Small intestine (tissue), 16 donors: ENCODE data around the gene SYNGR1. TPM values are rescaled to one million over a fixed set of nuclear protein-coding genes. Genes with fewer than 3 reads are reported as not detected.

Experiments
- DNase-seq, 2 donors: peaks; one replicate each; pipeline versions ENCODE4 v3.0.0 to v3.0.0-alpha.2; 2013
- FAIRE-seq: peaks from 2 replicates; lab custom pipeline; 2012; peaks lifted over from hg19 to GRCh38; lab: Jason Lieb, UNC
- H3K27ac ChIP-seq, 3 donors: one replicate each; pipeline ENCODE4 v1.5.1; 2013; ENCODE audit warnings: low read length in 2 of 3, mild to moderate bottlenecking in 2 of 3, control low read depth in 1 of 3, inconsistent platforms in 1 of 3, low read depth in 1 of 3, moderate library complexity in 1 of 3
- H3K27me3 ChIP-seq, 3 donors: one replicate each; pipeline ENCODE4 v1.6.1; 2013; ENCODE audit warnings: low read length in 3 of 3, inconsistent platforms in 1 of 3; ENCODE audit not compliant: control insufficient read depth in 3 of 3, insufficient read depth in 3 of 3
- H3K36me3 ChIP-seq, 3 donors: one replicate each; pipeline ENCODE4 v1.6.1; 2013; ENCODE audit warnings: low read length in 3 of 3, inconsistent platforms in 1 of 3, low read depth in 1 of 3, mild to moderate bottlenecking in 1 of 3, moderate library complexity in 1 of 3; ENCODE audit not compliant: control insufficient read depth in 3 of 3, insufficient read depth in 2 of 3
- H3K4me1 ChIP-seq, 3 donors: one replicate each; pipeline ENCODE4 v1.6.1; 2013; ENCODE audit warnings: low read length in 2 of 3, inconsistent platforms in 1 of 3, low read depth in 1 of 3, mild to moderate bottlenecking in 1 of 3, moderate library complexity in 1 of 3; ENCODE audit not compliant: control insufficient read depth in 3 of 3, insufficient read depth in 2 of 3
- H3K4me3 ChIP-seq, 3 donors: one replicate each; pipeline ENCODE4 v1.5.1; 2013; ENCODE audit warnings: low read length in 3 of 3, control low read depth in 1 of 3, inconsistent platforms in 1 of 3, low read depth in 1 of 3, mild to moderate bottlenecking in 1 of 3, moderate library complexity in 1 of 3
- H3K9me3 ChIP-seq, 2 donors: one replicate each; pipeline ENCODE4 v1.6.1; 2013; ENCODE audit warnings: low read depth in 1 of 2, low read length in 1 of 2; ENCODE audit not compliant: control insufficient read depth in 2 of 2, insufficient read depth in 1 of 2
- WGBS, 3 donors: extraction: QIAGEN DNeasy Blood & Tissue Kit; methylation state at CpG; one replicate each; pipeline ENCODE4 v1.1.7; 2013; 5-methylcytosine and 5-hydroxymethylcytosine counted together
- long read RNA-seq, 10 donors: transcript quantifications; one replicate each; lab custom pipeline, GENCODE V29; 2026
- polyA plus RNA-seq, 4 donors: library from polyadenylated mRNA; stranded (reverse) in 3 of 4; unstranded in 1 of 4; fragments of 200-250 nt in 3 of 4; fragments of 120-200 nt in 1 of 4; gene quantifications; one replicate each; pipeline versions ENCODE4 v1.2.1 to v1.2.3, GENCODE V29; 2013
- donor health status: healthy with polysubstance abuse.
- donor health status: control.
- donor health status: control.
- donor health status: Bipolar disorder and iron deficiency.
- donor health status: healthy.

SYNGR1 gene, protein sequence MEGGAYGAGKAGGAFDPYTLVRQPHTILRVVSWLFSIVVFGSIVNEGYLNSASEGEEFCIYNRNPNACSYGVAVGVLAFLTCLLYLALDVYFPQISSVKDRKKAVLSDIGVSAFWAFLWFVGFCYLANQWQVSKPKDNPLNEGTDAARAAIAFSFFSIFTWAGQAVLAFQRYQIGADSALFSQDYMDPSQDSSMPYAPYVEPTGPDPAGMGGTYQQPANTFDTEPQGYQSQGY
- polyA plus RNA-seq = 10 to 100 TPM in 1 of 4 donors, 1 to 10 TPM in 2, not detected in 1; 1.4 to 10.7 (median 6.6) TPM
- long read RNA-seq, donor 1, full-length matches to known transcripts = 6 of 6 reads
- long read RNA-seq, donor 1, partial matches to known transcripts = 0 of 6 reads
- long read RNA-seq, donor 1, other reads (novel, unspliced or antisense) = 0 of 6 reads
- long read RNA-seq, donor 2, partial matches to known transcripts = 0 of 1 reads
- long read RNA-seq, donor 2, other reads (novel, unspliced or antisense) = 0 of 1 reads
- long read RNA-seq, donor 3, full-length matches to known transcripts = 6 of 6 reads
- long read RNA-seq, donor 3, partial matches to known transcripts = 0 of 6 reads
- long read RNA-seq, donor 3, other reads (novel, unspliced or antisense) = 0 of 6 reads
- long read RNA-seq, donor 4 = 0 reads
- long read RNA-seq, donor 5, partial matches to known transcripts = 0 of 1 reads
- long read RNA-seq, donor 5, other reads (novel, unspliced or antisense) = 0 of 1 reads
- long read RNA-seq, donor 6, full-length matches to known transcripts = 2 of 2 reads
- long read RNA-seq, donor 6, partial matches to known transcripts = 0 of 2 reads
- long read RNA-seq, donor 6, other reads (novel, unspliced or antisense) = 0 of 2 reads
- long read RNA-seq, donor 7, full-length matches to known transcripts = 27 of 27 reads
- long read RNA-seq, donor 7, partial matches to known transcripts = 0 of 27 reads
- long read RNA-seq, donor 7, other reads (novel, unspliced or antisense) = 0 of 27 reads
- long read RNA-seq, donor 8 = 0 reads
- long read RNA-seq, donor 9, full-length matches to known transcripts = 2 of 2 reads
- long read RNA-seq, donor 9, partial matches to known transcripts = 0 of 2 reads
- long read RNA-seq, donor 9, other reads (novel, unspliced or antisense) = 0 of 2 reads
- long read RNA-seq, donor 10, full-length matches to known transcripts = 11 of 11 reads
- long read RNA-seq, donor 10, partial matches to known transcripts = 0 of 11 reads
- long read RNA-seq, donor 10, other reads (novel, unspliced or antisense) = 0 of 11 reads

DNA sequence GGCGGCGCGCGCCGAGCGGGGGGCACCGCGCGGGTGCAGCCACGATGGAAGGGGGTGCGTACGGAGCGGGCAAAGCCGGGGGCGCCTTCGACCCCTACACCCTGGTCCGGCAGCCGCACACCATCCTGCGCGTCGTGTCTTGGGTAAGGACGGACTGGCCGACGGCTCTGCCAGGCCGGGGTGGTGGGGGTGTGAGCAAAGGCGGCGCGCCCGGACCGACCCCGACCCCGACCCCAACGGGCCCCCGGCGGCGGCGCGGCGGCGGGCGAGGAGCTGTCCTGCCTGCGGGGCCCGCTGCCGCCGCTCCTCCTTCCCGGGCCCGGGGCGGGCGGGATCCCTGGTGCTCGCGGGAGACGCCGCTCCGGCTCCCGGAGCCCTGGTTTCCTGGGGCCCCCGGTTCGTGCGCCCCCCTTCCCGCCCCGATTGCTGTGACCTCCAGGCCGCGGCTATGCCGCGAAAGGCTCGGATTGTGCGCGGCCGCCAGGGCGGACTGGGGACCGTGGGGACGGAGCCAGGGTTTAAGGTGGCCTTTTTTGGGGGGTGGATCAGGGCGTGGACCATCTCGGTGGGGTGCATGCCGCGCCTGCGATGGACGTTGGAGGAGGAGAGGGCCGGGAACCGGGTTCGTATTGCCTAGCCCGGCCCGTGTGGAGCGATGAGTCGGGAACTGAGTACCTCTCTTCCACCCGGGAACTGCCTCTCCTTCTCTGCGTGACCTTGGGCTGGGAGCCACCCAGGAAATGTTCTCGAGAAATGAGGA lies at the start of gene SYNGR1:
TSS of gene SYNGR1 (plus strand) at position 25 of the 760 bp plus-strand sequence. CDS start at position 45, 20 bp downstream.
- WGBS, 3 donors = 1 to 2% (median 1%) methylated on average over 47 to 87 of the region's 87 CpGs
- FAIRE-seq = no peak
- peak in 1 of 2 donors; percentile 53 for DNase-seq
- no peaks in the 10 kb centered on the region for H3K9me3 ChIP-seq
- H3K4me1 ChIP-seq = no peaks in the 10 kb centered on the region
- H3K27me3 ChIP-seq = peaks cover 3 to 4% (median 4%) of the 10 kb centered on the region in 3 donors
- peak within 1 kb of the TSS in 2 of 3 donors; percentile 45 to 46 for H3K27ac ChIP-seq
- H3K4me3 ChIP-seq = peak within 1 kb of the TSS; percentile 61 to 73 (median 70)
- H3K36me3 ChIP-seq = peaks cover 0 to 2% (median 0%) of the 10 kb centered on the region in 3 donors

DNA sequence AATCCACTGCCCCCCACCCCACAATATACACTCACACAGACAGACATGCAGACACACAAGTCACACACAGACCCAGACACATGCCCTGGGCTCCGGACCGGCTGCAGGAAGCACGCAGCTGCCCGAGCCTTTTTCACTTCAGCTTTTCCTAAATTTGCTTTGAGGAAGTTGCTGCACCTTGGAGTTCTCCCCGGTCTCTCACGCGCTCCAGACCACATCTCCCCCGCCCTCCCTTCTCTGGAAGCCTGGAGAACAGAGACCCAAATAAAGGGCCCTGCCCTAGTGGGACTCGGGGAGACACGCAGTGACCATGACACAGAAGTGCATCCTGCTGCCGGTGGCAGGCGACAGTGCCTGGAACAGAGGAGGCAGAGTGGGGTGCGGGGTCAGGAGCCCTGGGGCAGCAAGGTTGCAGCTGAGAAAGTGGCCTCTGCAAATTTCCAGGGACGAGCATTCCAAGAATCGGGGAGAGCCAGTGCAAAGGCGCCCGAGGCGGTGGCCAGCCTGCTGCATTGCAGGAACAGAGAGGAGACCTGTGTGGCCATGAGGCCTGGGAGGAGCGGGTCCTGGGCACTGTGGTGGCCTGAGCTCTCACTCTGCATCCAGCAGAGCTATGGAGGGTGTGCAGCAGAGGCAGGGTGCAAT lies 49.5 kb upstream of the SYNGR1 start:
- DNase-seq (no peak), FAIRE-seq (no peak)
- Histone ChIP-seq H3K4me1 (peaks cover 0 to 11% (median 0%) of the 10 kb centered on the region in 3 donors), H3K9me3 (no peaks in the 10 kb centered on the region), H3K27me3 (peaks cover 0 to 5% (median 0%) of the 10 kb centered on the region in 3 donors), H3K27ac (peak overlapping the region in 1 of 3 donors; percentile 60), H3K4me3 (no peak overlapping the region), H3K36me3 (no peaks in the 10 kb centered on the region)
- 13 to 21% (median 14%) methylated on average over 19 of the region's 19 CpGs for WGBS, 3 donors

GRCh38 chr22:39301108-39301507 lies 48.7 kb upstream of the SYNGR1 start:
- H3K4me1 ChIP-seq = peaks cover 0 to 11% (median 0%) of the 10 kb centered on the region in 3 donors
- 80 to 89% (median 83%) methylated on average over 9 of the region's 9 CpGs for WGBS, 3 donors

GRCh38 chr22:39301926-39302325 lies 47.9 kb upstream of the SYNGR1 start:
- DNase-seq = no peak
- H3K27ac ChIP-seq = no peak overlapping the region
- no peaks in the 10 kb centered on the region for H3K36me3 ChIP-seq
- peaks cover 0 to 11% (median 0%) of the 10 kb centered on the region in 3 donors for H3K4me1 ChIP-seq
- no peaks in the 10 kb centered on the region for H3K9me3 ChIP-seq
- H3K4me3 ChIP-seq = no peak overlapping the region
- WGBS, 3 donors = 48 to 75% (median 62%) methylated on average over 7 of the region's 7 CpGs
- peaks cover 0 to 5% (median 0%) of the 10 kb centered on the region in 3 donors for H3K27me3 ChIP-seq
- no peak for FAIRE-seq

More at GRCh38 chr22:39301108-39301507, 48.7 kb upstream of the SYNGR1 start:
- Histone ChIP-seq H3K27ac (no peak overlapping the region), H3K36me3 (no peaks in the 10 kb centered on the region), H3K4me3 (no peak overlapping the region), H3K9me3 (no peaks in the 10 kb centered on the region), H3K27me3 (peaks cover 0 to 5% (median 0%) of the 10 kb centered on the region in 3 donors)
- FAIRE-seq = no peak
- no peak for DNase-seq

- Histone ChIP-seq H3K27ac (no peak overlapping the region), H3K9me3 (no peaks in the 10 kb centered on the region), H3K4me3 (no peak overlapping the region), H3K4me1 (peaks cover 0 to 7% (median 0%) of the 10 kb centered on the region in 3 donors), H3K27me3 (peaks cover 0 to 5% (median 0%) of the 10 kb centered on the region in 3 donors), H3K36me3 (no peaks in the 10 kb centered on the region)
- DNase-seq = no peak
- FAIRE-seq = no peak
- 82 to 96% (median 91%) methylated on average over 2 of the region's 2 CpGs for WGBS, 3 donors
Observed at GRCh38 chr22:39302431-39302960, 47.3 kb upstream of the SYNGR1 start.

- DNase-seq (no peak), FAIRE-seq (no peak)
- WGBS, 3 donors = 34 to 84% (median 53%) methylated on average over 11 of the region's 11 CpGs
- no peak overlapping the region for H3K4me3 ChIP-seq
- no peaks in the 10 kb centered on the region for H3K9me3 ChIP-seq
- peaks cover 0 to 5% (median 0%) of the 10 kb centered on the region in 3 donors for H3K27me3 ChIP-seq
- H3K27ac ChIP-seq = no peak overlapping the region
- peaks cover 0 to 3% (median 1%) of the 10 kb centered on the region in 3 donors for H3K4me1 ChIP-seq
- no peaks in the 10 kb centered on the region for H3K36me3 ChIP-seq
Observed at GRCh38 chr22:39303358-39303757, 46.4 kb upstream of the SYNGR1 start.
